HepG2 (cell line): ENCODE data around the gene NID2. TPM values are rescaled to one million over a fixed set of nuclear protein-coding genes. Genes with fewer than 3 reads are reported as not detected.

Source experiments
- ATAC-seq: fragments of 200-7000 bp; cut with Tn5 transposase; 3 replicates; pipeline ENCODE4 v1.9.1; 2020; ENCODE audit warnings: mild to moderate bottlenecking, moderate library complexity
- BruUV-seq: library from RNA; stranded (reverse); fragments of 400-500 nt; replicated peaks from 2 replicates; lab custom pipeline; 2021; lab: Mats Ljungman, UMichigan
- CTCF ChIA-PET: fragments of 300-600 bp; formaldehyde crosslinking; extraction: SDS; loops from one replicate; lab custom pipeline; 2021; ENCODE audit warnings: low total read pairs, inconsistent platforms, low intra/inter-chr PET ratio; lab: Yijun Ruan, JAX
- POLR2A ChIA-PET: fragments of 350-600 bp; sonication (Branson Sonifier 250); formaldehyde crosslinking; loops from one replicate; lab custom pipeline; 2020; ENCODE audit warnings: antibody characterized with exemption, inconsistent platforms; lab: Yijun Ruan, JAX
- DNase-seq: peaks from one replicate; pipeline ENCODE4 v3.0.0-alpha.2; 2015; ENCODE audit warnings: low spot score
- FAIRE-seq: peaks from 3 replicates; lab custom pipeline; 2011; peaks lifted over from hg19 to GRCh38; lab: Jason Lieb, UNC
- H2AFZ ChIP-seq: one replicate; pipeline ENCODE4 v1.6.1; 2011; ENCODE audit warnings: low read length, inconsistent platforms
- H3K27ac ChIP-seq: fragments of 300-600 bp; 3 replicates; pipeline ENCODE4 v1.8.0; 2011; ENCODE audit warnings: mixed run types, mild to moderate bottlenecking, mixed read lengths, low read length, inconsistent platforms; ENCODE audit not compliant: insufficient read depth; ENCODE audit errors: extremely low read length
- H3K27me3 ChIP-seq, 2 experiments: fragments of 200-600 bp in 1 of 2; 2 replicates in 1 of 2; 3 replicates in 1 of 2; pipeline versions ENCODE4 v1.6.0 to v1.8.0; 2011; ENCODE audit warnings: low read length in 2 of 2, mild to moderate bottlenecking in 2 of 2, moderate library complexity in 2 of 2, inconsistent platforms in 1 of 2; ENCODE audit not compliant: insufficient read depth in 2 of 2, control insufficient read depth in 1 of 2
- H3K36me3 ChIP-seq, 2 experiments: fragments of 200-600 bp in 1 of 2; replicated peaks in 1 of 2; 2 replicates in 1 of 2; 3 replicates in 1 of 2; pipeline versions ENCODE4 v1.5.1 to v1.8.0; 2011; ENCODE audit warnings: low read length in 2 of 2, inconsistent platforms in 1 of 2; ENCODE audit not compliant: insufficient read depth in 2 of 2, control insufficient read depth in 1 of 2
- H3K4me1 ChIP-seq: 2 replicates; pipeline ENCODE4 v1.5.1; 2012; ENCODE audit warnings: low read length, inconsistent platforms; ENCODE audit not compliant: insufficient read depth
- H3K4me2 ChIP-seq: 2 replicates; pipeline ENCODE4 v1.6.0; 2011; ENCODE audit warnings: low read depth, low read length, inconsistent platforms
- H3K4me3 ChIP-seq, 3 experiments: fragments of 200-600 bp in 1 of 3; sonication (generic), shearing (Covaris generic) in 1 of 3; replicated peaks in 1 of 3; 2 replicates each; pipeline ENCODE4 v1.5.1; 2011 to 2016; ENCODE audit warnings: low read length in 3 of 3, inconsistent platforms in 2 of 3, low read depth in 2 of 3, mild to moderate bottlenecking in 2 of 3, control low read depth in 1 of 3, mixed read lengths in 1 of 3; ENCODE audit not compliant: insufficient read depth in 1 of 3
- H3K79me2 ChIP-seq: one replicate; pipeline ENCODE4 v1.6.1; 2011; ENCODE audit warnings: low read length, inconsistent platforms; ENCODE audit not compliant: insufficient read depth
- H3K9ac ChIP-seq: 2 replicates; pipeline ENCODE4 v1.6.0; 2011; ENCODE audit warnings: mild to moderate bottlenecking, low read depth, low read length, inconsistent platforms; ENCODE audit not compliant: insufficient read depth
- H3K9me3 ChIP-seq: 2 replicates; pipeline ENCODE4 v1.5.1; 2012; ENCODE audit warnings: mild to moderate bottlenecking, low read length
- H4K20me1 ChIP-seq: 2 replicates; pipeline ENCODE4 v1.6.0; 2011; ENCODE audit warnings: inconsistent platforms, mild to moderate bottlenecking, low read length, moderate library complexity; ENCODE audit not compliant: insufficient read depth
- ATAD3A ChIP-seq: sonication (generic); formaldehyde crosslinking; IDR thresholded peaks from 2 replicates; pipeline ENCODE4 v1.4.0; 2020; ENCODE audit warnings: missing genetic modification reagents
- GMEB1 ChIP-seq: sonication (generic); formaldehyde crosslinking; IDR thresholded peaks from 2 replicates; pipeline ENCODE4 v1.5.1; 2020; ENCODE audit warnings: missing genetic modification reagents, mild to moderate bottlenecking, borderline replicate concordance
- ZNF549 ChIP-seq: sonication (generic); formaldehyde crosslinking; IDR thresholded peaks from 2 replicates; pipeline ENCODE4 v1.5.0; 2020; ENCODE audit warnings: missing genetic modification reagents
- ZNF687 ChIP-seq: sonication (generic); formaldehyde crosslinking; IDR thresholded peaks from 2 replicates; pipeline ENCODE4 v1.5.1; 2020; ENCODE audit warnings: mild to moderate bottlenecking, missing genetic modification reagents, moderate library complexity
- WGBS: methylation state at CpG from one replicate; pipeline ENCODE4 v1.1.6; 2017; ENCODE audit warnings: low lambda C conversion rate; 5-methylcytosine and 5-hydroxymethylcytosine counted together
- in situ Hi-C: cut with HindIII; loops from 2 replicates; pipeline ENCODE4 v1.10.0; 2017; ENCODE audit warnings: low pct_unique_long_range_greater_than_20kb; ENCODE audit not compliant: extremely low pct_ligation_motif_present
- intact Hi-C: fragments of 100-400 bp; cut with micrococcal nuclease; formaldehyde crosslinking; loops from one replicate; pipeline ENCODE4 v1.10.0; 2022; ENCODE audit not compliant: unreplicated experiment
- polyA plus RNA-seq, 8 experiments: library from polyadenylated mRNA; depleted of rRNA in 3 of 8; stranded (reverse) in 7 of 8; unstranded in 1 of 8; fragments of >200 nt; fragmentation: Illumina TruSeq in 4 of 8; extraction: Trizol in 4 of 8; gene quantifications; 2 replicates each; pipeline versions ENCODE4 v1.2.1 to v1.2.3, GENCODE V29; 2011 to 2016; ENCODE audit warnings: low read depth in 4 of 8, missing spikeins in 1 of 8, mixed read lengths in 1 of 8; ENCODE audit not compliant: insufficient read depth in 1 of 8
- total RNA-seq, 5 experiments: library from RNA; depleted of rRNA; stranded (reverse); fragments of >200 nt; fragmentation: Illumina TruSeq; extraction: Trizol; gene quantifications; 2 replicates each; pipeline ENCODE4 v1.2.3, GENCODE V29; 2016; ENCODE audit warnings: low read depth in 1 of 5

Gene NID2
- total and polyA plus RNA-seq, 2 of the 13 experiments (the other 11 are each of a cell fraction or from before 2014, with no cell fraction given), result 0.11 TPM; not detected in 1

- ChIA-PET CTCF (no interaction called here), POLR2A (no interaction called here)
- peaks cover 3 to 8% of the 10 kb centered on the region in 2 experiments for H3K27me3 ChIP-seq
- H3K9ac ChIP-seq, result no peak overlapping the region
- no peak overlapping the region for H3K4me3 ChIP-seq
- H3K4me1 ChIP-seq, result peaks cover 1% of the 10 kb centered on the region; the same call in 1 of the 2 replicates
- H4K20me1 ChIP-seq, result no peaks in the 10 kb centered on the region
- H3K36me3 ChIP-seq, result no peaks in the 10 kb centered on the region
- H3K27ac ChIP-seq, result no peak overlapping the region
- FAIRE-seq (no peak), DNase-seq (no peak), ATAC-seq (no peak)
- H2AFZ ChIP-seq, result no peak overlapping the region
- H3K79me2 ChIP-seq, result no peaks in the 10 kb centered on the region
- no peak overlapping the region for H3K4me2 ChIP-seq
- 50% methylated on average over 2 of the region's 2 CpGs for WGBS
- in situ Hi-C loops, result no loop called here
- no peaks in the 10 kb centered on the region for H3K9me3 ChIP-seq
- no peak for TF ChIP-seq ATAD3A (CRISPR knock-in tag)
- TF ChIP-seq ZNF549 (CRISPR knock-in tag), result no peak
- no peak for TF ChIP-seq GMEB1
- no peak for TF ChIP-seq ZNF687 (CRISPR knock-in tag)
- no TSS peak for BruUV-seq
- intact Hi-C loops, result no loop called here
Observed at GRCh38 chr14:52063052-52063462, 5.8 kb downstream of the NID2 start.
